K562 (cell line): ENCODE data around the gene RESP18. TPM values are rescaled to one million over a fixed set of nuclear protein-coding genes. Genes with fewer than 3 reads are reported as not detected.

ENCODE experiments used
- CBX8 ChIP-seq: fragments of 200-600 bp; sonication (generic); IDR thresholded peaks from 2 replicates; pipeline ENCODE4 v1.6.1; 2012; ENCODE audit warnings: borderline replicate concordance, mixed run types, low read depth, mild to moderate bottlenecking, moderate library complexity, mixed read lengths, low read length, control low read depth, inconsistent platforms; ENCODE audit not compliant: poor library complexity, severe bottlenecking; ENCODE audit errors: extremely low read depth
- CXXC5 ChIP-seq: fragments of 250-450 bp; sonication (Bioruptor Pico); IDR thresholded peaks from 2 replicates; pipeline ENCODE4 v1.8.0; 2022; ENCODE audit warnings: inconsistent platforms, mild to moderate bottlenecking, moderate library complexity
- DPF2 ChIP-seq: fragments of 450-650 bp; IDR thresholded peaks from 2 replicates; pipeline ENCODE4 v1.6.1; 2016
- GTF2A2 ChIP-seq: IDR thresholded peaks from 2 replicates; pipeline ENCODE4 v1.6.1; 2016; ENCODE audit warnings: mild to moderate bottlenecking, missing genetic modification characterization, missing compliant biosample characterization
- HLTF ChIP-seq: fragments of 450-650 bp; IDR thresholded peaks from 2 replicates; pipeline ENCODE4 v1.6.1; 2016
- HNRNPLL ChIP-seq: fragments of 200-400 bp; formaldehyde crosslinking; IDR thresholded peaks from 2 replicates; pipeline ENCODE4 v1.6.1; 2017; ENCODE audit warnings: low read length, low read depth, mild to moderate bottlenecking; ENCODE audit not compliant: poor library complexity, severe bottlenecking
- MAFG ChIP-seq: fragments of 450-650 bp; conservative IDR thresholded peaks from 2 replicates; pipeline ENCODE4 v1.6.1; 2016; ENCODE audit warnings: missing genetic modification characterization, missing compliant biosample characterization
- MAZ ChIP-seq, 2 experiments: fragments of 450-650 bp in 1 of 2; sonication (generic) in 1 of 2; formaldehyde crosslinking; IDR thresholded peaks in 1 of 2; conservative IDR thresholded peaks in 1 of 2; 2 replicates each; pipeline versions ENCODE4 v1.4.0 to v1.5.0; 2020; ENCODE audit warnings: mild to moderate bottlenecking in 1 of 2, missing genetic modification reagents in 1 of 2
- NBN ChIP-seq: fragments of 450-650 bp; IDR thresholded peaks from 2 replicates; pipeline ENCODE4 v1.6.1; 2016; ENCODE audit warnings: low read depth, mild to moderate bottlenecking
- SMAD2 ChIP-seq: fragments of 150-350 bp; IDR thresholded peaks from 2 replicates; pipeline ENCODE4 v1.6.1; 2014; ENCODE audit warnings: low read depth, mild to moderate bottlenecking, low read length
- U2AF2 ChIP-seq: fragments of 200-400 bp; formaldehyde crosslinking; optimal IDR thresholded peaks from 2 replicates; pipeline ENCODE3; 2017; ENCODE audit warnings: low read depth, mild to moderate bottlenecking, low read length
- ZFP30 ChIP-seq: fragments of 250-450 bp; sonication (Bioruptor Pico); IDR thresholded peaks from 2 replicates; pipeline ENCODE4 v1.8.0; 2022; ENCODE audit warnings: moderate library complexity, mild to moderate bottlenecking, inconsistent platforms, borderline replicate concordance
- ZKSCAN3 ChIP-seq: fragments of 250-450 bp; sonication (Bioruptor Pico); IDR thresholded peaks from 2 replicates; pipeline ENCODE4 v1.4.0; 2020
- ZNF316 ChIP-seq: fragments of 450-650 bp; IDR thresholded peaks from 2 replicates; pipeline ENCODE4 v1.6.1; 2016
- ZZZ3 ChIP-seq: fragments of 450-650 bp; IDR thresholded peaks from 2 replicates; pipeline ENCODE4 v1.6.1; 2016; ENCODE audit warnings: antibody characterized with exemption, mild to moderate bottlenecking, moderate library complexity
- polyA plus RNA-seq, 8 experiments: library from polyadenylated mRNA; depleted of rRNA in 4 of 8; stranded (reverse) in 5 of 8; unstranded in 3 of 8; fragments of >200 nt; fragmentation: Nextera tagmentation in 2 of 8; fragmentation: Illumina TruSeq in 1 of 8; extraction: Ambion mirVana in 2 of 8; extraction: Trizol in 1 of 8; gene quantifications; 2 replicates each; pipeline versions ENCODE4 v1.2.1 to v1.2.3, GENCODE V29; 2011 to 2014; ENCODE audit warnings: inconsistent platforms in 1 of 8, missing spikeins in 1 of 8
- total RNA-seq, 7 experiments: library from RNA; depleted of rRNA in 6 of 7; stranded (reverse); fragments of >200 nt in 6 of 7; fragmentation: Illumina TruSeq in 2 of 7; extraction: Trizol in 2 of 7; gene quantifications; 2 replicates each; pipeline versions ENCODE4 v1.2.1 to v1.2.3, GENCODE V29; 2011 to 2021; ENCODE audit warnings: low replicate concordance in 1 of 7
- TF ChIP-seq, protein P1 (sequence below): fragments of 200-400 bp; formaldehyde crosslinking; IDR thresholded peaks from 2 replicates; pipeline ENCODE4 v1.6.1; 2017; ENCODE audit warnings: mild to moderate bottlenecking, low read depth, low read length, moderate library complexity
- TF ChIP-seq, protein P2 (sequence below): sonication (generic); formaldehyde crosslinking; IDR thresholded peaks from 2 replicates; pipeline ENCODE4 v1.8.0; 2022; ENCODE audit warnings: missing genetic modification reagents, mild to moderate bottlenecking, borderline replicate concordance

RESP18 gene
- total and polyA plus RNA-seq, 9 of the 15 experiments (the other 6 are each of a cell fraction or from before 2014, with no cell fraction given), result not detected

DNA sequence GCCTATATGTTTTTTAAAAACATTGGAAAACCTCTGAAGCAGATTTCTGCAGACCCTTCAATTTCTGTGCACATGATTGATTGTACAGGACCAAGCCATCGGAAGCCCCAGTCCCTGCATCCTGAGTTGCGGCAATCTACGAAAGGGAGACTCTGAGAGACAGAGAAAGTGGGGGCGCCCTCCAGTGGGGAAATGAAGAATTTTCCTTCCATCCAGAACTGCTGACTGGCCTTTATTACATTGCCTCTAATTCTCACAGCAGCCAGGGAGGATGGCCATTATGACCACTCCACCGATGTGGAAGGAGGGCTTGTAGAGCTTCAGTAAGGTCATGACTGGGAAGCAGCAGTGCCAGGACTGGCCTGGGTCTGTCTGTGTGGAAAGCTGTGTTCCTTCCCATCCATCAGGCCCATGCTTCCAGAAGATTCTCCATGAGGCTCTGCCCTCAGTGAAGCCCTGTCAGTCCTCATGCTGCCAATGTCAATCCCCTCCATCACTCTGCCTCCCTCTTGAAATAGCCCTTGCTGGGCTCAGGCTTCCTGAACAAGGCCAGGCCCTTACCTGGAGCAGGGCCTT, 20.0 kb upstream of the RESP18 start (continued):
- TF ChIP-seq MAFG (tag), result peak; percentile 97
- 0 out of 2 replicates have a peak, but pooled peaks have one; percentile 34 for TF ChIP-seq NBN
- TF ChIP-seq U2AF2, result no peak
- peak; percentile 99 for TF ChIP-seq ZNF316
- TF ChIP-seq GTF2A2, result no peak
- TF ChIP-seq DPF2, result no peak
- no peak for TF ChIP-seq ZZZ3
- no peak for TF ChIP-seq CXXC5 (CRISPR knock-in tag)
- TF ChIP-seq HNRNPLL, result no peak
- TF ChIP-seq, protein P1, sequence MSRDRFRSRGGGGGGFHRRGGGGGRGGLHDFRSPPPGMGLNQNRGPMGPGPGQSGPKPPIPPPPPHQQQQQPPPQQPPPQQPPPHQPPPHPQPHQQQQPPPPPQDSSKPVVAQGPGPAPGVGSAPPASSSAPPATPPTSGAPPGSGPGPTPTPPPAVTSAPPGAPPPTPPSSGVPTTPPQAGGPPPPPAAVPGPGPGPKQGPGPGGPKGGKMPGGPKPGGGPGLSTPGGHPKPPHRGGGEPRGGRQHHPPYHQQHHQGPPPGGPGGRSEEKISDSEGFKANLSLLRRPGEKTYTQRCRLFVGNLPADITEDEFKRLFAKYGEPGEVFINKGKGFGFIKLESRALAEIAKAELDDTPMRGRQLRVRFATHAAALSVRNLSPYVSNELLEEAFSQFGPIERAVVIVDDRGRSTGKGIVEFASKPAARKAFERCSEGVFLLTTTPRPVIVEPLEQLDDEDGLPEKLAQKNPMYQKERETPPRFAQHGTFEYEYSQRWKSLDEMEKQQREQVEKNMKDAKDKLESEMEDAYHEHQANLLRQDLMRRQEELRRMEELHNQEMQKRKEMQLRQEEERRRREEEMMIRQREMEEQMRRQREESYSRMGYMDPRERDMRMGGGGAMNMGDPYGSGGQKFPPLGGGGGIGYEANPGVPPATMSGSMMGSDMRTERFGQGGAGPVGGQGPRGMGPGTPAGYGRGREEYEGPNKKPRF, result no peak
- TF ChIP-seq ZKSCAN3 (CRISPR knock-in tag), result no peak
- TF ChIP-seq ZFP30, result no peak
- TF ChIP-seq, protein P2, sequence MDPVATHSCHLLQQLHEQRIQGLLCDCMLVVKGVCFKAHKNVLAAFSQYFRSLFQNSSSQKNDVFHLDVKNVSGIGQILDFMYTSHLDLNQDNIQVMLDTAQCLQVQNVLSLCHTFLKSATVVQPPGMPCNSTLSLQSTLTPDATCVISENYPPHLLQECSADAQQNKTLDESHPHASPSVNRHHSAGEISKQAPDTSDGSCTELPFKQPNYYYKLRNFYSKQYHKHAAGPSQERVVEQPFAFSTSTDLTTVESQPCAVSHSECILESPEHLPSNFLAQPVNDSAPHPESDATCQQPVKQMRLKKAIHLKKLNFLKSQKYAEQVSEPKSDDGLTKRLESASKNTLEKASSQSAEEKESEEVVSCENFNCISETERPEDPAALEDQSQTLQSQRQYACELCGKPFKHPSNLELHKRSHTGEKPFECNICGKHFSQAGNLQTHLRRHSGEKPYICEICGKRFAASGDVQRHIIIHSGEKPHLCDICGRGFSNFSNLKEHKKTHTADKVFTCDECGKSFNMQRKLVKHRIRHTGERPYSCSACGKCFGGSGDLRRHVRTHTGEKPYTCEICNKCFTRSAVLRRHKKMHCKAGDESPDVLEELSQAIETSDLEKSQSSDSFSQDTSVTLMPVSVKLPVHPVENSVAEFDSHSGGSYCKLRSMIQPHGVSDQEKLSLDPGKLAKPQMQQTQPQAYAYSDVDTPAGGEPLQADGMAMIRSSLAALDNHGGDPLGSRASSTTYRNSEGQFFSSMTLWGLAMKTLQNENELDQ (CRISPR knock-in tag), result no peak
- no peak for TF ChIP-seq MAZ (CRISPR knock-in tag; conservative IDR thresholded peaks at IDR 0.05 in 1 of 2, IDR thresholded peaks at IDR 0.05 in 1 of 2)
- no peak for TF ChIP-seq HLTF
- no peak for TF ChIP-seq CBX8
- no peak for TF ChIP-seq SMAD2
